MM.1S (cell line): ENCODE measurements around the gene SLC49A4.

ENCODE experiments used
- EZH2 ChIP-seq: fragments of 300-600 bp; sonication (generic); optimal IDR thresholded peaks from 2 replicates; pipeline ENCODE3; 2017; ENCODE audit warnings: low read depth, mild to moderate bottlenecking, antibody characterized with exemption, low read length, mixed read lengths
- TF ChIP-seq, protein P1 (sequence below): fragments of 300-600 bp; sonication (generic); IDR thresholded peaks from 2 replicates; pipeline ENCODE4 v1.5.1; 2016; ENCODE audit warnings: antibody characterized with exemption, low read length, mixed read lengths

DNA sequence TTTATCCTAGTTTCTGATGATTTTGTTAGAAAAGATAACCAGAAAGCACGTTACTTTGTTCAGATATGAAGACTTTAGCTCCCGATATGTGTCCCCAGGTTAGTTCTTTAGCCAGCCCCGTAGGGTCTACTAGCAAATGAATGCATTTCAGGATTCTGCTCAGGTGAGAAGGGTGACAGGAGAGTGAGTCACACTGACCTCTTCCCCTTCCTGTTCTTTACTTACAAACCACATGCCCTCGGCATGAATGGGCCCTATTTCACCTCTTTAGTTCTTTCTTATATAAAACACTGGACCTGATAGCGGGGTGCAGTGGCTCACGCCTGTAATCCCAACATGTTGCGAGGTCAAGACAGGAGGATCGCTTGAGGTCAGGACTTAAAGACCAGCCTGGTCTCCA lies 98.4 kb downstream of the SLC49A4 start:
- TF ChIP-seq, protein P1, sequence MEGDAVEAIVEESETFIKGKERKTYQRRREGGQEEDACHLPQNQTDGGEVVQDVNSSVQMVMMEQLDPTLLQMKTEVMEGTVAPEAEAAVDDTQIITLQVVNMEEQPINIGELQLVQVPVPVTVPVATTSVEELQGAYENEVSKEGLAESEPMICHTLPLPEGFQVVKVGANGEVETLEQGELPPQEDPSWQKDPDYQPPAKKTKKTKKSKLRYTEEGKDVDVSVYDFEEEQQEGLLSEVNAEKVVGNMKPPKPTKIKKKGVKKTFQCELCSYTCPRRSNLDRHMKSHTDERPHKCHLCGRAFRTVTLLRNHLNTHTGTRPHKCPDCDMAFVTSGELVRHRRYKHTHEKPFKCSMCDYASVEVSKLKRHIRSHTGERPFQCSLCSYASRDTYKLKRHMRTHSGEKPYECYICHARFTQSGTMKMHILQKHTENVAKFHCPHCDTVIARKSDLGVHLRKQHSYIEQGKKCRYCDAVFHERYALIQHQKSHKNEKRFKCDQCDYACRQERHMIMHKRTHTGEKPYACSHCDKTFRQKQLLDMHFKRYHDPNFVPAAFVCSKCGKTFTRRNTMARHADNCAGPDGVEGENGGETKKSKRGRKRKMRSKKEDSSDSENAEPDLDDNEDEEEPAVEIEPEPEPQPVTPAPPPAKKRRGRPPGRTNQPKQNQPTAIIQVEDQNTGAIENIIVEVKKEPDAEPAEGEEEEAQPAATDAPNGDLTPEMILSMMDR: no peak
- TF ChIP-seq EZH2: no peak
